Neural cell (in vitro differentiated cells): Measurements from ENCODE around the gene PTPRD. TPM values are rescaled to one million over a fixed set of nuclear protein-coding genes. Genes with fewer than 3 reads are reported as not detected.

Experiments
- H2AFZ ChIP-seq: fragments of 200-600, 300-800 bp; sonication (generic), shearing (Covaris generic); 2 replicates; pipeline ENCODE4 v1.6.0; 2014; ENCODE audit warnings: low read depth, mild to moderate bottlenecking, antibody characterized with exemption, low read length, moderate library complexity
- H3F3A ChIP-seq: fragments of 200-600 bp; shearing (Covaris generic); 2 replicates; pipeline ENCODE4 v1.6.1; 2016; ENCODE audit warnings: mild to moderate bottlenecking, moderate library complexity, mixed read lengths, antibody characterized with exemption, low read length; ENCODE audit not compliant: insufficient read depth, poor library complexity, severe bottlenecking
- H3K27ac ChIP-seq: fragments of 200-600, 300-800 bp; sonication (generic), shearing (Covaris generic); 2 replicates; pipeline ENCODE4 v1.5.1; 2014; ENCODE audit warnings: mild to moderate bottlenecking, low read length, moderate library complexity
- H3K27me3 ChIP-seq: fragments of 300-800, 200-600 bp; sonication (generic), shearing (Covaris generic); 2 replicates; pipeline ENCODE4 v1.6.0; 2014; ENCODE audit warnings: mild to moderate bottlenecking, low read depth, low read length, moderate library complexity; ENCODE audit not compliant: insufficient read depth
- H3K36me3 ChIP-seq: fragments of 300-800, 200-600 bp; sonication (generic), shearing (Covaris generic); 2 replicates; pipeline ENCODE4 v1.5.1; 2014; ENCODE audit warnings: mild to moderate bottlenecking, antibody characterized with exemption, low read length, moderate library complexity; ENCODE audit not compliant: insufficient read depth
- H3K4me2 ChIP-seq: fragments of 300-800, 200-600 bp; sonication (generic), shearing (Covaris generic); 2 replicates; pipeline ENCODE4 v1.6.0; 2014; ENCODE audit warnings: mild to moderate bottlenecking, low read length
- H3K4me3 ChIP-seq: fragments of 300-800, 200-600 bp; sonication (generic), shearing (Covaris generic); 2 replicates; pipeline ENCODE4 v1.5.1; 2014; ENCODE audit warnings: mild to moderate bottlenecking, low read length, moderate library complexity
- H3K79me2 ChIP-seq: fragments of 200-600 bp; shearing (Covaris generic); replicated peaks from 2 replicates; pipeline ENCODE4 v1.6.0; 2014; ENCODE audit warnings: mild to moderate bottlenecking, low read length, moderate library complexity; ENCODE audit not compliant: insufficient read depth
- H3K9ac ChIP-seq: fragments of 300-800, 200-600 bp; sonication (generic), shearing (Covaris generic); 2 replicates; pipeline ENCODE4 v1.6.1; 2016; ENCODE audit warnings: mild to moderate bottlenecking, low read length, mixed read lengths
- H3K9me2 ChIP-seq: fragments of 200-600 bp; shearing (Covaris generic); 2 replicates; pipeline ENCODE4 v1.6.1; 2016; ENCODE audit warnings: mild to moderate bottlenecking, low read length, mixed read lengths; ENCODE audit not compliant: insufficient read depth
- H3K9me3 ChIP-seq: fragments of 200-600, 300-800 bp; sonication (generic), shearing (Covaris generic); 2 replicates; pipeline ENCODE4 v1.6.1; 2016; ENCODE audit warnings: mild to moderate bottlenecking, mixed run types, low read length, moderate library complexity, mixed read lengths
- H4K20me1 ChIP-seq: fragments of 200-600 bp; shearing (Covaris generic); 2 replicates; pipeline ENCODE4 v1.6.1; 2016; ENCODE audit warnings: mild to moderate bottlenecking, mixed run types; ENCODE audit not compliant: insufficient read depth
- EP300 ChIP-seq: fragments of 450-650 bp; conservative IDR thresholded peaks from 2 replicates; pipeline ENCODE4 v1.6.1; 2014; ENCODE audit warnings: antibody characterized with exemption, mild to moderate bottlenecking, moderate library complexity; ENCODE audit not compliant: poor library complexity, severe bottlenecking
- EZH2 ChIP-seq: fragments of 200-600, 300-800 bp; shearing (Covaris generic), sonication (generic); IDR thresholded peaks from 2 replicates; pipeline ENCODE4 v1.6.1; 2014; ENCODE audit warnings: antibody characterized with exemption, low read length, borderline replicate concordance, mild to moderate bottlenecking; ENCODE audit not compliant: insufficient read depth, poor library complexity, severe bottlenecking
- MXI1 ChIP-seq: fragments of 450-650 bp; conservative IDR thresholded peaks from 2 replicates; pipeline ENCODE4 v1.6.1; 2014; ENCODE audit warnings: antibody characterized with exemption, mild to moderate bottlenecking; ENCODE audit not compliant: poor library complexity, severe bottlenecking
- POLR2AphosphoS5 ChIP-seq: IDR thresholded peaks from 2 replicates; pipeline ENCODE4 v1.6.1; 2012
- RAD21 ChIP-seq: fragments of 450-650 bp; conservative IDR thresholded peaks from 2 replicates; pipeline ENCODE4 v1.6.1; 2014; ENCODE audit warnings: antibody characterized with exemption, mild to moderate bottlenecking, moderate library complexity
- REST ChIP-seq: IDR thresholded peaks from 2 replicates; pipeline ENCODE4 v1.6.1; 2012; ENCODE audit warnings: borderline replicate concordance
- SMC3 ChIP-seq: fragments of 450-650 bp; conservative IDR thresholded peaks from 2 replicates; pipeline ENCODE4 v1.6.1; 2014; ENCODE audit warnings: antibody characterized with exemption, mild to moderate bottlenecking, moderate library complexity; ENCODE audit not compliant: poor library complexity
- TAF1 ChIP-seq: IDR thresholded peaks from 2 replicates; pipeline ENCODE4 v1.6.1; 2012; ENCODE audit warnings: low read depth
- polyA plus RNA-seq: library from polyadenylated mRNA; depleted of rRNA; stranded (reverse); fragments of >200 nt; gene quantifications from 2 replicates; pipeline ENCODE4 v1.2.3, GENCODE V29; 2014
- TF ChIP-seq, protein P1 (sequence below): fragments of 450-650 bp; IDR thresholded peaks from 2 replicates; pipeline ENCODE4 v1.5.1; 2014; ENCODE audit warnings: antibody characterized with exemption, mild to moderate bottlenecking, moderate library complexity; ENCODE audit not compliant: poor library complexity, severe bottlenecking

PTPRD gene
- polyA plus RNA-seq, 1 donor from 2014 or later = 143 TPM

DNA sequence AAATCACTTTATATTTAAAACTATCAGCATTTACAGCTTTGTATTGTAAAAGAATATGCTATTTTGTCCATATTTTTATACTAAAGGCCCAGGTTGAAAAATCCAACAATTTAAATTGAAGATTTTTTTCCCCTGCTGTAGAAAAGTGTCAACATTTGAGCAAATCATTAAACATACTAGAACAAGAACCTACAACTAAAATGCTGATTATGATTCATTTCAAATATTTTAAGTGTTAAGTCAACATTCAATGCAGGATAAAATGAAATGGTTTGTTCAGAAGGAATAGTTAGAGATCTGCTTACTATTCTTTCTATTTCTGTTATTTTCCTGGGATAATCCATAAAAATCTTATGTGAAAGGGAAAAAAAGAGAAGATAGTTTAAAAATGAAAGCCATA is 1946.7 kb downstream of the PTPRD start:
- H3K9me3 ChIP-seq = no peaks in the 10 kb centered on the region
- TF ChIP-seq, protein P1, sequence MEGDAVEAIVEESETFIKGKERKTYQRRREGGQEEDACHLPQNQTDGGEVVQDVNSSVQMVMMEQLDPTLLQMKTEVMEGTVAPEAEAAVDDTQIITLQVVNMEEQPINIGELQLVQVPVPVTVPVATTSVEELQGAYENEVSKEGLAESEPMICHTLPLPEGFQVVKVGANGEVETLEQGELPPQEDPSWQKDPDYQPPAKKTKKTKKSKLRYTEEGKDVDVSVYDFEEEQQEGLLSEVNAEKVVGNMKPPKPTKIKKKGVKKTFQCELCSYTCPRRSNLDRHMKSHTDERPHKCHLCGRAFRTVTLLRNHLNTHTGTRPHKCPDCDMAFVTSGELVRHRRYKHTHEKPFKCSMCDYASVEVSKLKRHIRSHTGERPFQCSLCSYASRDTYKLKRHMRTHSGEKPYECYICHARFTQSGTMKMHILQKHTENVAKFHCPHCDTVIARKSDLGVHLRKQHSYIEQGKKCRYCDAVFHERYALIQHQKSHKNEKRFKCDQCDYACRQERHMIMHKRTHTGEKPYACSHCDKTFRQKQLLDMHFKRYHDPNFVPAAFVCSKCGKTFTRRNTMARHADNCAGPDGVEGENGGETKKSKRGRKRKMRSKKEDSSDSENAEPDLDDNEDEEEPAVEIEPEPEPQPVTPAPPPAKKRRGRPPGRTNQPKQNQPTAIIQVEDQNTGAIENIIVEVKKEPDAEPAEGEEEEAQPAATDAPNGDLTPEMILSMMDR = no peak
- no peak for TF ChIP-seq TAF1
- no peak for TF ChIP-seq RAD21
- no peak for TF ChIP-seq SMC3
- no peak for TF ChIP-seq EZH2
- no peak overlapping the region for H3K4me2 ChIP-seq
- peaks cover 13% of the 10 kb centered on the region for H3K79me2 ChIP-seq
- no peaks in the 10 kb centered on the region for H3K27me3 ChIP-seq
- H3K9me2 ChIP-seq = no peaks in the 10 kb centered on the region
- no peaks in the 10 kb centered on the region for H3K36me3 ChIP-seq
- H3F3A ChIP-seq = no peaks in the 10 kb centered on the region
- no peak overlapping the region for H3K9ac ChIP-seq
- no peak overlapping the region for H3K4me3 ChIP-seq
- H2AFZ ChIP-seq = no peak overlapping the region
- no peak overlapping the region for H3K27ac ChIP-seq
- H4K20me1 ChIP-seq = no peaks in the 10 kb centered on the region

DNA sequence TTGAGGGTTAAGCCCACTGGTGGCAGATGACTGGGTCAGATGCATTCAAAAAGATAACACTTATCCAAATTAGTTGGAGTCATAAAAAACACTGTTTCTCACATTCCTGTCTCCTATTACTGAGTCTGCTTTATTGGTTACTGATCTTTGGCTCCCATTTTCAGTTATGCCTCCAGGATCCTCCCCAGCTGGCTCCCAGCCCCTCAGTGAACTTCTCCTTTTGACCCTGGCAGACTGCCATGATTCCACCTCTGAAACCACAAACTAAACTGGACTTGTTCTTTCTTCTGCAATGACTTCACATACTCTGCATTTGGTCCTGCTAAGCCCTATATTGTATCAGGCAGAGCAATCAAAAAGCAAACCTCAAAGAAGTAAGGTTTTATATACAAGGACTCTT is 1952.4 kb downstream of the PTPRD start:
- Histone ChIP-seq H3K9ac (no peak overlapping the region), H3K27ac (no peak overlapping the region), H3F3A (no peaks in the 10 kb centered on the region), H3K36me3 (no peaks in the 10 kb centered on the region), H3K4me3 (no peak overlapping the region), H4K20me1 (no peaks in the 10 kb centered on the region), H2AFZ (no peak overlapping the region), H3K4me2 (no peak overlapping the region), H3K27me3 (no peaks in the 10 kb centered on the region), H3K79me2 (peaks cover 6% of the 10 kb centered on the region), H3K9me2 (no peaks in the 10 kb centered on the region), H3K9me3 (no peaks in the 10 kb centered on the region)
- TF ChIP-seq, protein P1 = no peak
- no peak for TF ChIP-seq POLR2AphosphoS5
- TF ChIP-seq EZH2 = no peak
- TF ChIP-seq TAF1 = no peak
- TF ChIP-seq REST = no peak
- TF ChIP-seq RAD21 = no peak
- TF ChIP-seq SMC3 = no peak
- no peak for TF ChIP-seq EP300
- TF ChIP-seq MXI1 = no peak
